ENCODE data around the gene ZNF326. TPM values are rescaled to one million over a fixed set of nuclear protein-coding genes. Genes with fewer than 3 reads are reported as not detected.
"Not testable (repeated sequence)": the region's sequence is repeated elsewhere in the genome, so short reads cannot be mapped to it uniquely, and the experiment has no call there.

The ZNF326 gene
- total and polyA plus RNA-seq, 4 experiments from 2014 or later = 2.1 to 20.6 (median 10.8) TPM

DNA sequence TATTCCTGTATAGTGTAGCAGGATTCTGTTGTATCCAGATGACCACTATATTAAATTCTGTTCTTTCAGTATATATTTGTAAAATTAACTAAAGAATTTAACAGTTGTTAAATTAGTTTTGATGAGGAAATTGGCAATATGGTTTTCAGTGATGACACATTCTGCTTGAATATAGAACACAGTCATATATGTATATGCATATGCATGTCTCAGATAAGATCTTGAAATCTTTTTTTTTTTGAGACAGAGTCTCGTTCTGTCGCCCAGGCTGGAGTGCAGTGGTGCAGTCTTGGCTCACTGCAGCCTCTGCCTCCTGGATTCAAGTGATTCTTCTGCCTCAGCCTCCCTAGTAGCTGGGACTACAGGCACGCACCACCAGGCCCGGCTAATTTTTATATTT, 2.2 kb downstream of the ZNF326 start:
- H3K27ac Mint-ChIP-seq = peak overlapping the region in 1 of 7 donors; percentile 13
- intact Hi-C loops (cut with micrococcal nuclease) = loop anchor here (5.0 to 10.0 kb wide), 3 partner anchors 392 to 1315 kb away; partner anchors contain the start of genes GTF2B and PKN2
- H3K27me3 ChIP-seq (ENCODE audit: insufficient read depth, low read length); CTCF ChIA-PET (ENCODE audit: partially characterized antibody); POLR2A ChIA-PET (ENCODE audit: partially characterized antibody); H3K4me3 ChIP-seq (ENCODE audit: low read length in 2 of 2); H3K27me3 Mint-ChIP-seq; DNase-seq; H3K9me3 ChIP-seq (ENCODE audit: control insufficient read depth in 1 of 2, low read length in 2 of 2); H3K9me3 Mint-ChIP-seq; H3K36me3 ChIP-seq (ENCODE audit: insufficient read depth, low read length); H3K27ac ChIP-seq (ENCODE audit: low read depth, low read length): not testable (repeated sequence)
- H3K4me1 ChIP-seq (ENCODE audit: insufficient read depth, low read length) = peaks cover 50% of the 10 kb centered on the region
- H3K4me3 Mint-ChIP-seq = peak overlapping the region in 5 of 8 donors; percentile 28 to 96 (median 39)
- peaks cover 30 to 52% (median 41%) of the 10 kb centered on the region in 4 donors for H3K4me1 Mint-ChIP-seq
- peaks cover 17 to 21% of the 10 kb centered on the region in 2 donors for H3K36me3 Mint-ChIP-seq

GRCh38 chr1:89998306-89998705, 3.4 kb downstream of the ZNF326 start:
- H3K9me3 Mint-ChIP-seq = no peaks in the 10 kb centered on the region
- H3K4me3 ChIP-seq (ENCODE audit: low read length in 2 of 2) = no peak overlapping the region
- H3K27me3 ChIP-seq (ENCODE audit: insufficient read depth, low read length) = no peaks in the 10 kb centered on the region
- peak overlapping the region in 1 of 8 donors; percentile 19 for H3K4me3 Mint-ChIP-seq
- ChIA-PET CTCF (ENCODE audit: partially characterized antibody) (no interaction called here), POLR2A (ENCODE audit: partially characterized antibody) (no interaction called here)
- peaks cover 3% of the 10 kb centered on the region for H3K36me3 ChIP-seq (ENCODE audit: insufficient read depth, low read length)
- intact Hi-C loops (cut with micrococcal nuclease) = loop anchor here (5.0 to 10.0 kb wide), 3 partner anchors 394 to 1316 kb away; partner anchors contain the start of genes GTF2B and PKN2
- H3K27ac Mint-ChIP-seq = no peak overlapping the region
- H3K4me1 ChIP-seq (ENCODE audit: insufficient read depth, low read length) = peaks cover 50% of the 10 kb centered on the region
- no peaks in the 10 kb centered on the region for H3K9me3 ChIP-seq (ENCODE audit: control insufficient read depth in 1 of 2, low read length in 2 of 2)
- no peak overlapping the region for H3K27ac ChIP-seq (ENCODE audit: low read depth, low read length)
- H3K4me1 Mint-ChIP-seq = peaks cover 31 to 54% (median 41%) of the 10 kb centered on the region in 4 donors
- H3K36me3 Mint-ChIP-seq = peaks cover 17 to 21% of the 10 kb centered on the region in 2 donors
- DNase-seq = no peak
- no peaks in the 10 kb centered on the region for H3K27me3 Mint-ChIP-seq

GRCh38 chr1:89999208-89999607, 4.3 kb downstream of the ZNF326 start:
- Mint-ChIP-seq H3K4me1 (peaks cover 34 to 58% (median 43%) of the 10 kb centered on the region in 4 donors), H3K9me3 (no peaks in the 10 kb centered on the region), H3K27me3 (no peaks in the 10 kb centered on the region), H3K4me3 (no peak overlapping the region), H3K27ac (peak overlapping the region in 1 of 7 donors; percentile 79), H3K36me3 (peaks cover 17 to 22% of the 10 kb centered on the region in 2 donors)
- ChIA-PET POLR2A (ENCODE audit: partially characterized antibody) (no interaction called here), CTCF (ENCODE audit: partially characterized antibody) (no interaction called here)
- no peak overlapping the region for H3K27ac ChIP-seq (ENCODE audit: low read depth, low read length)
- H3K27me3 ChIP-seq (ENCODE audit: insufficient read depth, low read length) = no peaks in the 10 kb centered on the region
- peaks cover 50% of the 10 kb centered on the region for H3K4me1 ChIP-seq (ENCODE audit: insufficient read depth, low read length)
- intact Hi-C loops (cut with micrococcal nuclease) = loop anchor here (5.0 to 10.0 kb wide), 3 partner anchors 394 to 1317 kb away; partner anchors contain the start of genes GTF2B and PKN2
- no peaks in the 10 kb centered on the region for H3K9me3 ChIP-seq (ENCODE audit: control insufficient read depth in 1 of 2, low read length in 2 of 2)
- DNase-seq = no peak
- H3K36me3 ChIP-seq (ENCODE audit: insufficient read depth, low read length) = peaks cover 3% of the 10 kb centered on the region
- H3K4me3 ChIP-seq (ENCODE audit: low read length in 2 of 2) = no peak overlapping the region

DNA sequence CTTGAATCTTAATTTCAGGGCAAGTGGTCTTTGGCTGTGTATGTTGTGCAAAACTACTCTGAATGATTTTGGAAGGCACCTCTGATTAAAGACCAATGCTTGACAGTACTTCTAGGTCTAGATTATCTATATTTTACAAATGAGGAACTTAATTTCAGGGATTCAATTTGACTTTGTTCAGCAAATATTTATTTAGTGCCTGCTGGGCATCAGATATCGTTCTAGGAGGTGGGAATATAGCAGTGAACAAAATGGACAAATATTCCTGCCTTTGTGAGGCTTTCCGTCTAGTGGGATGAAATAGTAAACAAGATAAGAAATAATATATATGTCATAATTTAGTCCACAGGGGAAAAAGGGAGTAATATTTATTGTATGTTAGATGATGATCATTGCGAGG, 4.7 kb downstream of the ZNF326 start:
- Histone ChIP-seq H3K27me3 (ENCODE audit: insufficient read depth, low read length) (no peaks in the 10 kb centered on the region), H3K9me3 (ENCODE audit: control insufficient read depth in 1 of 2, low read length in 2 of 2) (no peaks in the 10 kb centered on the region), H3K36me3 (ENCODE audit: insufficient read depth, low read length) (peaks cover 3% of the 10 kb centered on the region), H3K4me1 (ENCODE audit: insufficient read depth, low read length) (peaks cover 50% of the 10 kb centered on the region), H3K4me3 (ENCODE audit: low read length in 2 of 2) (no peak overlapping the region), H3K27ac (ENCODE audit: low read depth, low read length) (no peak overlapping the region)
- no peaks in the 10 kb centered on the region for H3K9me3 Mint-ChIP-seq
- peaks cover 34 to 57% (median 43%) of the 10 kb centered on the region in 4 donors for H3K4me1 Mint-ChIP-seq
- POLR2A ChIA-PET (ENCODE audit: partially characterized antibody) = no interaction called here
- CTCF ChIA-PET (ENCODE audit: partially characterized antibody) = no interaction called here
- no peaks in the 10 kb centered on the region for H3K27me3 Mint-ChIP-seq
- H3K36me3 Mint-ChIP-seq = peaks cover 17 to 21% of the 10 kb centered on the region in 2 donors
- intact Hi-C loops (cut with micrococcal nuclease) = loop anchor here (5.0 to 10.0 kb wide), 3 partner anchors 395 to 1317 kb away; partner anchors contain the start of genes GTF2B and PKN2
- no peak for DNase-seq
- no peak overlapping the region for H3K4me3 Mint-ChIP-seq
- H3K27ac Mint-ChIP-seq = peak overlapping the region in 1 of 7 donors; percentile 40

DNA sequence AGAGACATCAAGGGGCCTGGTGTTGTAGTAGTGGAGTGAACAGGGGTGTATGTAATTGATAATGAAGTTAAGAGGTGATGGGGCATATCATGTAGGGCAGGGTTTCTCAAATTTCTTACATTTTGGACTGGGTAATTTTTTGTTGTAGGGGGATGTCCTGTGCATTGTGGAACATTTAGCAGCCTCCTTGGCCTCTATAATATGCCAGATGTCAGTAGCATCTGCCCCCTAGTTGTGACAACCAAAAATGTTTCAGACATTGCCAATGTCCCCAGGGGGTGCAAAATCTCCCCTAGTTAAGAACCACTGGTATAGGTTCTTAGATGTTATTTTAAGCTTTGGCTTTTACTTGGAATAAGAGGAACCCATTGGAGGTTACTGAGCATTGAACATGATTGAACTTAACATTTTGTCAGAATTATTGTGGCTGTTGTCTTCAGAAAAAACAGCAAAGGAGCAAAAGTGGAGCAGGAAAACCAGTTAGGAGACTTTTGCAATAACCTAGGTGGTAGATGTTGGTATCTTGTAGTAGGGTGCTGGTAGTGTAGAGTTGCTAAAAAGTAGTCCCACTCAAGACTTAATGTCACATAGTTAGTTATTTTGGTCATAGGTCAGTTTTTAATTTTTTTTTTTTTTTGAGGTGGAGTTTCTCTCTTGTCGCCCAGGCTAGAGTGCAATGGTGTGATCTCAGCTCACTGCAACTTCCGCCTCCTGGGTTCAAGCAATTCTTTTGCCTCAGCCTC, 6.2 kb downstream of the ZNF326 start:
- peaks cover 25 to 26% of the 10 kb centered on the region in 2 donors for H3K36me3 Mint-ChIP-seq
- peaks cover 33 to 52% (median 43%) of the 10 kb centered on the region in 4 donors for H3K4me1 Mint-ChIP-seq
- intact Hi-C loops (cut with micrococcal nuclease) = no loop called here
- no peak for DNase-seq
- ChIA-PET POLR2A (ENCODE audit: partially characterized antibody) (no interaction called here), CTCF (ENCODE audit: partially characterized antibody) (no interaction called here)
- no peaks in the 10 kb centered on the region for H3K27me3 ChIP-seq (ENCODE audit: insufficient read depth, low read length)
- H3K27ac ChIP-seq (ENCODE audit: low read depth, low read length) = no peak overlapping the region
- no peak overlapping the region for H3K4me3 ChIP-seq (ENCODE audit: low read length in 2 of 2)
- H3K9me3 Mint-ChIP-seq = no peaks in the 10 kb centered on the region
- peak overlapping the region in 1 of 8 donors; percentile 14 for H3K4me3 Mint-ChIP-seq
- H3K27me3 Mint-ChIP-seq = no peaks in the 10 kb centered on the region
- H3K36me3 ChIP-seq (ENCODE audit: insufficient read depth, low read length) = peaks cover 3% of the 10 kb centered on the region
- no peaks in the 10 kb centered on the region for H3K9me3 ChIP-seq (ENCODE audit: control insufficient read depth in 1 of 2, low read length in 2 of 2)
- H3K27ac Mint-ChIP-seq = peak overlapping the region in 2 of 7 donors; percentile 55 to 57
- peaks cover 45% of the 10 kb centered on the region for H3K4me1 ChIP-seq (ENCODE audit: insufficient read depth, low read length)

DNA sequence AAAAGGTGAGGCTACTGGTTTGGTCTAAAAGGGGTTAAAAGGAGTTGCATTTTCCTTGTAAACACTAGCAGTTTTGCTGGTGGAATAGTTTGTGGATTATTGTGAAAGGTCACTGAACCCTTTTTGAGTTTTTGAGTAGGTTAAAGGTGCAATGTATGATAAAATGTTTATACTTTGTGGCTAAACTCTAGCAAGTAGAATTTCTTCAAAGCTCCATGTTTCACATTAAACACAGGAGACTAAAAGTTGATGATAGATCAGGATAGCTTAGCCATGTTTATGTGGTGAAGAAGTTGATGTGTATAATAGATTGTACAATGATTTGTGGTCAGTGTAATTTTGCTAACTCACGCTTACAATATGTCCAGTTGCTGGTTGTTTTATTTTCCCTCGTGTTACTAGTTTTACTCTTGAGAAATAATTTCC, 13.1 kb downstream of the ZNF326 start:
- no peak overlapping the region for H3K27ac ChIP-seq (ENCODE audit: low read depth, low read length)
- H3K9me3 Mint-ChIP-seq = no peaks in the 10 kb centered on the region
- H3K36me3 ChIP-seq (ENCODE audit: insufficient read depth, low read length) = peaks cover 18% of the 10 kb centered on the region
- H3K27ac Mint-ChIP-seq = no peak overlapping the region
- POLR2A ChIA-PET (ENCODE audit: partially characterized antibody) = no interaction called here
- H3K27me3 ChIP-seq (ENCODE audit: insufficient read depth, low read length) = no peaks in the 10 kb centered on the region
- CTCF ChIA-PET (ENCODE audit: partially characterized antibody) = no interaction called here
- H3K4me1 Mint-ChIP-seq = peaks cover 15 to 33% (median 18%) of the 10 kb centered on the region in 4 donors
- H3K4me1 ChIP-seq (ENCODE audit: insufficient read depth, low read length) = no peaks in the 10 kb centered on the region
- H3K9me3 ChIP-seq (ENCODE audit: control insufficient read depth in 1 of 2, low read length in 2 of 2) = no peaks in the 10 kb centered on the region
- DNase-seq = no peak
- H3K4me3 ChIP-seq (ENCODE audit: low read length in 2 of 2) = no peak overlapping the region
- no peak overlapping the region for H3K4me3 Mint-ChIP-seq
- no peaks in the 10 kb centered on the region for H3K27me3 Mint-ChIP-seq
- intact Hi-C loops (cut with micrococcal nuclease) = no loop called here
- H3K36me3 Mint-ChIP-seq = peaks cover 57 to 63% of the 10 kb centered on the region in 2 donors

DNA sequence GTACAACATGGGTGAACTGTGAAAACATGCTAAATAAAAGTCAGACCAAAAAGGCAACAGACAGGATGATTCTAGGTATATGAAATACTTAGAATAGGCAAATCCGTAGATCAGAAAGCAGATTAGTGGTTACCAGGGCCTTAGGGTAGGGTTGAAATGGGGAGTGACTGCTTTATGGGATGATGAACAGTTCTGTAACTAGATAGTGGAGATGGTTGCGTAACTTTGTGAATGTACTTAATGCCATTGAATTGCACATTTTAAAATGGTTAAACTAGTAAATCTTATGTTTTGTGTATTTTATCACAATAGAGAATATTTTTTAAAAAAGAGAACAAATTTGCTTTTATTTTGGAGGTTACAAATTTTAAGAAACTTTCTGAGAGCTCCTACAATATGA, 17.4 kb downstream of the ZNF326 start:
- Histone ChIP-seq H3K4me1 (ENCODE audit: insufficient read depth, low read length) (no peaks in the 10 kb centered on the region), H3K4me3 (ENCODE audit: low read length in 2 of 2) (no peak overlapping the region), H3K36me3 (ENCODE audit: insufficient read depth, low read length) (peaks cover 22% of the 10 kb centered on the region), H3K9me3 (ENCODE audit: control insufficient read depth in 1 of 2, low read length in 2 of 2) (no peaks in the 10 kb centered on the region), H3K27me3 (ENCODE audit: insufficient read depth, low read length) (no peaks in the 10 kb centered on the region), H3K27ac (ENCODE audit: low read depth, low read length) (no peak overlapping the region)
- Mint-ChIP-seq H3K27ac (no peak overlapping the region), H3K4me1 (peaks cover 6 to 12% (median 10%) of the 10 kb centered on the region in 4 donors), H3K9me3 (no peaks in the 10 kb centered on the region), H3K36me3 (peaks cover 67 to 75% of the 10 kb centered on the region in 2 donors), H3K27me3 (no peaks in the 10 kb centered on the region), H3K4me3 (no peak overlapping the region)
- no peak for DNase-seq
- intact Hi-C loops (cut with micrococcal nuclease) = no loop called here
- POLR2A ChIA-PET (ENCODE audit: partially characterized antibody) = no interaction called here
- CTCF ChIA-PET (ENCODE audit: partially characterized antibody) = no interaction called here

Measured in CD4-positive, alpha-beta memory T cell (primary cell).